Hematopoietic multipotent progenitor cell treated with erythropoietin and hydrocortisone succinate and interleukin-3 and kit ligand, for 15 days (in vitro differentiated cells): Measurements from ENCODE around the gene XRCC1.
"Not testable (repeated sequence)": the region's sequence is repeated elsewhere in the genome, so short reads cannot be mapped to it uniquely, and the experiment has no call there.

Source experiments
- DNase-seq: peaks from one replicate; pipeline ENCODE4 v3.0.0-alpha.2; 2015; ENCODE audit warnings: low spot score

XRCC1 gene

DNA sequence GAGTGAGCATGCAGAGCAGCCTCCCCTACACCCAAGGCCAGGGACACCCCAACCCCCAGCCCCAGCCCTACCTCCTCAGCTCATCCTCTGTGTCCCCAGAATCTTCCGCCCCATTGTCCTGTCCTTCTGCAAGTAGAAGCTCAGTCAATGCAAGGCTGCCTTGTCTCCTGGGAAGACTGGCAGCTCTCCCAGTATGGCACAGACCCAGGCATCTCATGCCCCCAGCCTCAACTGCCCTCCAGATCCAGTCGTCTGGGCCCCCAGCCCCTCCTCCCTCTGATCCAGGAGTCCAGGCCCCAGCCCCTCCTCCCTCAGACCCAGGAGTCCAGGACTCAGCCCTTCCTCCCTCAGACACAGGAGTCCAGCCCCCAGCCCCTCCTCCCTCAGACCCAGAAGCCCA is 29.3 kb downstream of the XRCC1 start:
- DNase-seq, result no peak

DNA sequence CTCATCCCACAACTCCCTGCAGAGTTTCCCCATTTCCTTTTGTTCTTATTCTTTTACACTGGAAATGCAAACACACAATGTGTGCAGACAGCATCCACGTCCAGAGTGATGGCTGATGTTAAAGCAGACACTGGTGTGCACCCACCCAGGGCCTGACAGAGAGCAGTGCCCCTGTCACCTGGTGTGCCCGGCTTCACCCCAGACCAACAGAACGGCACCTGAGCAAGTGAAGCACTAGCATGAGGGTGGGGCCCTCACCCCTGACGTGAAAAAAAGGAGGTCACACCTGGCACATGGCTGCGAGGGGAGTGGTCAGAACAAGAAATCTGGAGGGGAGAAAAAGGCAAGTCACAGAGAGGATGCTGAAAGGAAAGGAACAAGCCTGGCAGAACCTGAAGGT is 30.1 kb downstream of the XRCC1 start:
- DNase-seq, result no peak

GRCh38 chr19:43544077-43544476 is 31.2 kb downstream of the XRCC1 start:
- no peak for DNase-seq

GRCh38 chr19:43541920-43542650 is 33.2 kb downstream of the XRCC1 start:
- no peak for DNase-seq

GRCh38 chr19:43540381-43540780 is 34.9 kb downstream of the XRCC1 start:
- no peak for DNase-seq

DNA sequence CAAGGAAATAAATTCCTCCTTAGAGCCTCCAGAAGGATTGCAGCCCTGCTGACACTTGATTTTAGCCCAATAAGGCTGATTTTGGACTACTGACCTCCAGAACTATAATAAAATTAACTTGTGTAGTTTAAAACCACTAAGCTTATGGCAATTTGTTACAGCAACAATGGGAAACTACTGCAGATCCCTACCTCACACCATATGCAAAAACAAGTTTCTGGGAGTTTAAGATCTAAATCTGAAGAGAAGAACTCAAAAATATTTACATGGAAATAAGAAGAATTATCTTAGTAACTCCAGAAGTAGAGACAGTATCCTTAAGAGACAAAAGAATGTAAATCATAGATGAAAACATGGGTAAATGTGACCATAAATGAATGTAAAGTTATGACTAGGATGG is 36.4 kb downstream of the XRCC1 start:
- no peak for DNase-seq

- DNase-seq, result peak; percentile 30
Observed at GRCh38 chr19:43534816-43535761, 40.2 kb downstream of the XRCC1 start.

- DNase-seq, result no peak
Observed at GRCh38 chr19:43534305-43534815, 41.0 kb downstream of the XRCC1 start.

DNA sequence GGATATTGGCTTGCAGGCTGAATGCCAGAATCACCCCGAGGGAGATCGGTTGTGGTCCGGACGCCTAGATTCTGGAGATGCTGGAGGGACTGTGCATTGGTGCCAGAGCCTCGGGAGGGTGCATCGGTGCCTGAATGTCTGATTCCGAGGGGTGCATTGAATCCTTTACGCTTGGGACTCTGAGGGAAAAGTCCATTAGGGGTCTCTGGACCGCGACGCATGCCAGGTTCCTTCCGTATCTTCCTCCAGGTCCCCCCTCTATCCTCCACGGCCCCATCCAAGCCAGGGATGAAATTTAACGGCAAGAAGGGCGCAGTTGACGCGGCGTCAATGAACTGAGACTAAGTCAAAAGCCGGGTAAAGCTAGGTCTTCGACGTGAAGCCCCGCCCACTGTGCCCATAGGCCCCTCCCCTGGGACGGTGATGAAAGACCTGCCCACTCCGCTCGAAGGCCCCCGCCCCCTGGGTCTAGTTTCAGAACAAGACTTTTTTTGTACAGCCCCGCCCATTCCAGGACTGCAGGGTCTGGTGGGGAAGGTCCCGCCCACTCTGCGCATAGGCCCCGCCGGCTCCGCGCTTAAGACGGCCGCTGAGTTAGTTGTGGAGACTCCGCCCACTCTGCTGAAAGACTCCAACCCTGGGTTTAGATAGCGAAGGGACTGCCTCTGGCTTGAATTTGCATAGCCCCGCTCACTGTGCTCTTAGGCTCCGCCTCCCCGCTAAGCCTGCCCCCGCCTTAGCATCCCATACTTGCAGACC is 41.6 kb downstream of the XRCC1 start:
- peak; percentile 89 for DNase-seq

- DNase-seq, result peak; percentile 25
Observed at GRCh38 chr19:43532962-43533545, 42.3 kb downstream of the XRCC1 start, which contains the start of gene ZNF575. Gene ZNF575 (plus strand): TSS chr19:43533188. CDS start chr19:43534423, 1,235 bp downstream.

GRCh38 chr19:43532571-43532961 is 42.8 kb downstream of the XRCC1 start:
- no peak for DNase-seq

- no peak for DNase-seq
Observed at GRCh38 chr19:43527860-43528622, 47.3 kb downstream of the XRCC1 start.

DNA sequence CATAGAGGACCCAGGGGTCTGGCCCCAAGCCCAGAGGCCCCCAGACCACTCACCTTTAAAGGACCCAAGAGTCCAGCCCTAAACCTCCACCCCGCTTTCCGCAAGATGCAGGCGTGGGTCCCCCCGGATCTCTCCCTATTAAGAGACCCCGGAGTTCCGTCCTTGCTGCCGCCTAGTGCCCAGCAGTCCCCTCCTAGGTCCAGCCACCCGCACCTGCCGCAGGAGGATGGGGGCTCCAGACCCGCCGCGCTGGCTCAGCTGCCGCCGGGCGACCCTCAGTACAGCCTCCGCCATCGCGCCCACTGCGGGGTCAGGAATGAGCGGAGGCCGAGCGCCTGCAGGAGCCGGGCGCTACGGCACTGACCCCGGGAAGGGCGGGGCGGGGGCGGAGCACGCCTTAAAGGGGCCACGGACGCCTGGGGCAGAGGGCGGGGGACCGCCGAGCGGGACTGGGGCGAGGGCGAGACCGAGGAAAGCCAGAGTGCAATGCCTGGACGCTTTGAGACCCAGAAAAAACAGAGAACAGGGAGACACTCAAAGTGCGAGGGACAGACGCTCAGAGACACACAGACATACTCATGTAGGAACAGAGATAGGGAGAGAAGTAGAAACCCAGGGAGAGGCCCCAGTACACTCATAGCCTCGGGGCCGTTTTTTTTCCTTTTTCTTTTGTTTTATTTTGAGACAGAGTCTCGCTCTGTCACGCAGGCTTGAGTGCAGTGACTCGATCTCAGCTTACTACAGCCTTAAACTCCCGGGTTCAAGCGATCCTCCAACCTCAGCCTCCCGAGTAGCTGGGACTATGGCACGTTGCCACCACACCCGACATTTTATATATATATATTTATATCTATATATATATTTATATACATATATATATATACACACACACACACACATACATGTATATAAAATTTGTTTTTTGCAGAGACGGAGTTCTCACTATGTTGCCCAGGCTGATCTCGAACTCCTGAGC is 48.2 kb downstream of the XRCC1 start, which contains the start of gene ETHE1:
Gene ETHE1, minus strand, starts transcription at position 318 of the 976 bp plus-strand sequence. Its CDS starts 24 bp downstream, at position 294.
- DNase-seq, result peak; percentile 49

DNA sequence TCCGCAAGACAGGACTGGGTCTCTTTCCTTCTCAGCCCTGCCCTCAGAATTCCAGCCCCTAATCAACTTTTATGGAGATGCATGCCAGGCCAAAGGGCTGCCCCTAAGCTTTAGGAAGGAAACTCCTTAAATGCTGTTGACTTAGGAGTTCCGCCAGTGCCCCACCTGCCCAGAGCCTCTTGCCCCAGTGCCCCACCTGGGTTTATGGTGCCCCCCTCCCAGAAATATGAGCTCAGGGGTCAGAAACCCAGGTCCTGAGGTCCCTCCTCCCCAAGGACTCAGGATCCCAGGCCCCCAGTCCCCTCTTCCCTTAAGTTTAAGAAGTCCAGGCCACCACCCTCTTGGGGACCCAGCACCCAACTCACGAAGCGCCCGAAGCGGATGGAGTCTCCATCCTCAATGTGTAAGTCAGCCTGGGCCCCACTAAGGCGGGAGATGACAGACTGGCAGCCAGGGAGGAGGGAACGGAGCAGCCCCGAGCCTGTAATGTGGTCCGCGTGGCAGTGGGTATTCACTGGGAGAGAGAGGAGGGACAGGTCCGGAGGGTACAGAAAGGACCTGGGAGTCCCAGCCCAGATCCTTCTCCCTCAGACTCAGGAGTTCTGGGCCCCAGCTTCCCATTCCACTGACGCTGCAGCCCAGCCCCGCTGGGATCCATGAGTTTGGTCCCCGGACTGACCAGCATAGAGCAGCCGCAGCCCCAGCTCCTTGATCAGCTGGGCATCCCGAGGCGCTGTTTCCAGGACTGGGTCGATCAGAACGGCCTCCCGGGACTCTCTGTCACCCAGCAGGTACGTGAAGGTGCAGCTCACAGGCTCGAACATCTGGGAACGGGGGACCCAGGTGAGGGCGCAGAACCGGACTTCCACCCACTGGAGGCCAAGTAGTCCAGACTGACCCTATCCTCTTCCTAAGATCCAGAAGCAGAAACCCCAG is 49.2 kb downstream of the XRCC1 start:
- DNase-seq, result no peak

GRCh38 chr19:43524922-43525835 is 50.1 kb downstream of the XRCC1 start:
- DNase-seq, result no peak

- DNase-seq, result not testable (repeated sequence)
Observed at GRCh38 chr19:43523696-43524095, 51.6 kb downstream of the XRCC1 start.

DNA sequence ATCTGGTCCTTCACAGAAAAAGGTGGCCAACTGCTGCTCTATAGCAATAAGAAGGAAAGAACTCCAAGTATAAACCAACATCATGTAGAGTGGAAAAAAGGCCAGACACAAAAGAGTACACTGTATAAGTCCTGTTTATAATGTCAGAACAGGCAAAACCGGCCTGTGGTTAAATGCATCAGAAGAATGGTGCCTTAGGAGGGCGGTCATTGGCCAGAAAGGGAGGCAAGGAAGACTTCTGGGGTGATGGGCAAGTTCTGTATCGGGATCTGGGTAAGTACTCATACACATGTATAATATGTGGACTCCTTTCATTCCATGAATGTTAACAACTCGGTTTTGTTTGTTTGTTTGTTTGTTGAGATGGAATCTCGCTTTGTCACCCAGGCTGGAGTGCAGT is 52.4 kb downstream of the XRCC1 start:
- no peak for DNase-seq
